SJCRH30 (cell line): Measurements from ENCODE around the gene ITPA. TPM values are rescaled to one million over a fixed set of nuclear protein-coding genes. Genes with fewer than 3 reads are reported as not detected.
"Not testable (repeated sequence)": the region's sequence is repeated elsewhere in the genome, so short reads cannot be mapped to it uniquely, and the experiment has no call there.

Experiments
- DNase-seq, 2 experiments: peaks; one replicate each; pipeline ENCODE4 v3.0.0-alpha.2; 2015 to 2020
- H3K27ac ChIP-seq: fragments of 250-450 bp; sonication (Bioruptor Pico); 2 replicates; pipeline ENCODE4 v1.5.1; 2020; ENCODE audit warnings: mild to moderate bottlenecking, moderate library complexity
- H3K27me3 ChIP-seq: fragments of 250-450 bp; sonication (Bioruptor Pico); 2 replicates; pipeline ENCODE4 v1.5.1; 2020; ENCODE audit warnings: mild to moderate bottlenecking, moderate library complexity
- H3K36me3 ChIP-seq: fragments of 250-450 bp; sonication (Bioruptor Pico); 2 replicates; pipeline ENCODE4 v1.5.1; 2020; ENCODE audit warnings: mild to moderate bottlenecking, moderate library complexity
- H3K4me1 ChIP-seq: fragments of 250-450 bp; sonication (Bioruptor Pico); 2 replicates; pipeline ENCODE4 v1.5.1; 2020; ENCODE audit warnings: mild to moderate bottlenecking, moderate library complexity
- H3K4me3 ChIP-seq: fragments of 250-450 bp; sonication (Bioruptor Pico); 2 replicates; pipeline ENCODE4 v1.5.1; 2020; ENCODE audit warnings: mild to moderate bottlenecking, moderate library complexity
- H3K9me3 ChIP-seq: fragments of 250-450 bp; sonication (Bioruptor Pico); replicated peaks from 2 replicates; pipeline ENCODE4 v1.5.1; 2020; ENCODE audit warnings: mild to moderate bottlenecking, moderate library complexity
- total RNA-seq: library from RNA; depleted of rRNA; stranded (reverse); fragments of >200 nt; shearing (Covaris generic); gene quantifications from 2 replicates; pipeline ENCODE4 v1.2.3, GENCODE V29; 2014

Gene ITPA
- total RNA-seq, 1 experiment from 2014 or later = 46.4 TPM

- not testable (repeated sequence) for H3K27ac ChIP-seq, H3K36me3 ChIP-seq, H3K27me3 ChIP-seq, H3K9me3 ChIP-seq, DNase-seq, H3K4me1 ChIP-seq, H3K4me3 ChIP-seq
Measured at GRCh38 chr20:3187861-3188260, 21.4 kb upstream of the ITPA start.

GRCh38 chr20:3188823-3189413, 20.4 kb upstream of the ITPA start:
- H3K9me3 ChIP-seq = no peaks in the 10 kb centered on the region
- H3K4me3 ChIP-seq = no peak overlapping the region
- no peak for DNase-seq
- no peaks in the 10 kb centered on the region; the same call in 1 of the 2 replicates for H3K4me1 ChIP-seq
- no peaks in the 10 kb centered on the region for H3K36me3 ChIP-seq
- H3K27ac ChIP-seq = no peak overlapping the region
- no peaks in the 10 kb centered on the region for H3K27me3 ChIP-seq

GRCh38 chr20:3189561-3190131, 19.7 kb upstream of the ITPA start:
- Histone ChIP-seq H3K4me3 (no peak overlapping the region), H3K27ac (no peak overlapping the region)
- DNase-seq = no peak

GRCh38 chr20:3190681-3191111, 18.6 kb upstream of the ITPA start:
- no peak overlapping the region for H3K4me3 ChIP-seq
- no peak for DNase-seq
- no peaks in the 10 kb centered on the region for H3K27me3 ChIP-seq
- H3K27ac ChIP-seq = no peak overlapping the region
- H3K4me1 ChIP-seq = no peaks in the 10 kb centered on the region
- no peaks in the 10 kb centered on the region for H3K9me3 ChIP-seq
- peaks cover 3% of the 10 kb centered on the region; the same call in 1 of the 2 replicates for H3K36me3 ChIP-seq

More at GRCh38 chr20:3189561-3190131, 19.7 kb upstream of the ITPA start:
- no peaks in the 10 kb centered on the region for H3K4me1 ChIP-seq
- peaks cover 3% of the 10 kb centered on the region; the same call in 1 of the 2 replicates for H3K36me3 ChIP-seq
- H3K27me3 ChIP-seq = no peaks in the 10 kb centered on the region
- no peaks in the 10 kb centered on the region for H3K9me3 ChIP-seq

GRCh38 chr20:3192226-3193015, 16.9 kb upstream of the ITPA start:
- Histone ChIP-seq H3K4me1 (no peaks in the 10 kb centered on the region), H3K27ac (no peak overlapping the region), H3K4me3 (no peak overlapping the region), H3K36me3 (peaks cover 6% of the 10 kb centered on the region), H3K9me3 (no peaks in the 10 kb centered on the region), H3K27me3 (no peaks in the 10 kb centered on the region)
- no peak for DNase-seq

- Histone ChIP-seq H3K9me3 (no peaks in the 10 kb centered on the region), H3K36me3 (peaks cover 7% of the 10 kb centered on the region), H3K4me3 (no peak overlapping the region), H3K27me3 (no peaks in the 10 kb centered on the region), H3K27ac (no peak overlapping the region), H3K4me1 (no peaks in the 10 kb centered on the region)
- no peak for DNase-seq
Measured at GRCh38 chr20:3193806-3194616, 15.3 kb upstream of the ITPA start.

GRCh38 chr20:3194617-3195280, 14.5 kb upstream of the ITPA start:
- peaks cover 7% of the 10 kb centered on the region for H3K36me3 ChIP-seq
- H3K4me3 ChIP-seq = no peak overlapping the region
- H3K27me3 ChIP-seq = no peaks in the 10 kb centered on the region
- H3K9me3 ChIP-seq = no peaks in the 10 kb centered on the region
- H3K27ac ChIP-seq = no peak overlapping the region
- no peak for DNase-seq
- no peaks in the 10 kb centered on the region for H3K4me1 ChIP-seq

- Histone ChIP-seq H3K9me3 (no peaks in the 10 kb centered on the region), H3K27me3 (no peaks in the 10 kb centered on the region), H3K4me1 (no peaks in the 10 kb centered on the region), H3K4me3 (no peak overlapping the region), H3K27ac (no peak overlapping the region), H3K36me3 (peaks cover 7% of the 10 kb centered on the region)
- no peak for DNase-seq
Measured at GRCh38 chr20:3195590-3196237, 13.6 kb upstream of the ITPA start.

- H3K27me3 ChIP-seq = no peaks in the 10 kb centered on the region
- no peak overlapping the region for H3K27ac ChIP-seq
- H3K4me1 ChIP-seq = no peaks in the 10 kb centered on the region; the same call in 1 of the 2 replicates
- no peak for DNase-seq
- H3K9me3 ChIP-seq = no peaks in the 10 kb centered on the region
- peaks cover 7% of the 10 kb centered on the region for H3K36me3 ChIP-seq
- no peak overlapping the region for H3K4me3 ChIP-seq
Measured at GRCh38 chr20:3199206-3199605, 10.1 kb upstream of the ITPA start.

GRCh38 chr20:3199976-3200755, 9.1 kb upstream of the ITPA start:
- Histone ChIP-seq H3K9me3 (no peaks in the 10 kb centered on the region), H3K4me1 (no peaks in the 10 kb centered on the region; the same call in 1 of the 2 replicates), H3K27ac (no peak overlapping the region), H3K36me3 (peaks cover 4% of the 10 kb centered on the region), H3K4me3 (no peak overlapping the region), H3K27me3 (no peaks in the 10 kb centered on the region)
- DNase-seq = no peak

- H3K36me3 ChIP-seq = no peaks in the 10 kb centered on the region
- DNase-seq = no peak
- no peak overlapping the region for H3K27ac ChIP-seq
- no peaks in the 10 kb centered on the region for H3K27me3 ChIP-seq
- no peaks in the 10 kb centered on the region; the same call in 1 of the 2 replicates for H3K4me1 ChIP-seq
- H3K9me3 ChIP-seq = no peaks in the 10 kb centered on the region
- H3K4me3 ChIP-seq = 0 out of 2 replicates have a peak overlapping the region, but pooled peaks have one; percentile 92
Measured at GRCh38 chr20:3202965-3203314, 6.4 kb upstream of the ITPA start.

GRCh38 chr20:3203315-3204123, 5.8 kb upstream of the ITPA start:
- H3K9me3 ChIP-seq = no peaks in the 10 kb centered on the region
- H3K27me3 ChIP-seq = no peaks in the 10 kb centered on the region
- H3K4me1 ChIP-seq = peaks cover 3% of the 10 kb centered on the region; the same call in 1 of the 2 replicates
- no peak for DNase-seq
- no peaks in the 10 kb centered on the region for H3K36me3 ChIP-seq
- H3K27ac ChIP-seq = peak overlapping the region; percentile 75
- peak overlapping the region; percentile 92 for H3K4me3 ChIP-seq
